ENCODE measurements around the gene SMIM36.
"Not testable (repeated sequence)": the region's sequence is repeated elsewhere in the genome, so short reads cannot be mapped to it uniquely, and the experiment has no call there.

Gene SMIM36

GRCh38 chr17:55510986-55511721, at the start of gene SMIM36:
Gene SMIM36, minus strand, starts transcription at chr17:55511452.
- DNase-seq = no peak

DNA sequence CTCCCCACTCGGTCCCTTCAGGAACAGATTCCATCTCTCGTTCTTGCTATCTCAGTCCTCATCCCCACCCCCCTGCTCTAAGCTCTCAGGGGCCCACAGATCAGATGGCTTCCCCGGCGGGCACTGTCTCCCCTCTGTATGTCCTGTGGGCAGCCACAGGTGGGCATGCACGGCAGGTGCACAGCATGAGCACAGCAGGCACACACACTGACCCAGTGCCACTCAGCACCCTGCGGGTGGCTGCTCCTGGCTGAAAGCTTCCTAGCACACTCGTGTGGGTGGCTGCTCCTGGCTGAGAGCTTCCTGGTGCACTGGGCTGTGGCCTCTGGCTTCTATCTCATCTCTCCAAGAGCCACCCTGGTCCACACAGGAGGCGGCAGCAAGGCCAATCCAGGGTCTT, 44.5 kb upstream of the SMIM36 start:
- DNase-seq = no peak

DNA sequence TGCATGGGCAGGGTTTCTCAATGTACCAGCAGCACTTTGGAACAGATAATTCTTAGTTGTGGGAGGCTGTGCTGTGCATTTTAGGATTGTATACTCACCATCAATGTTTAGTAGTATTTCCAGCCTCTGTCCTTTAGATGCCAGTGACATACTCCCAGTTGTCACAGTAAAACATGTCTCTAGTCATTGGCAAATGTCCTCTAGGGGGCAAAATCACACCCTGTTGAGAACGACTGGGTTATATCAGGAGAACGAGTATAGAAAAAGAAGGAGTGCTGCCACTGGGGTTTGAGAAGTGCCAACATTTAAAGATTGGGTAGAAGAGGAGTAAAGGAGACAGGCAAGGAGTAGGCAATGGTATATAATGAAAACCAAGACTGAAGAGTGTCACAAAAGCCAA, 37.9 kb upstream of the SMIM36 start:
- no peak for DNase-seq

DNA sequence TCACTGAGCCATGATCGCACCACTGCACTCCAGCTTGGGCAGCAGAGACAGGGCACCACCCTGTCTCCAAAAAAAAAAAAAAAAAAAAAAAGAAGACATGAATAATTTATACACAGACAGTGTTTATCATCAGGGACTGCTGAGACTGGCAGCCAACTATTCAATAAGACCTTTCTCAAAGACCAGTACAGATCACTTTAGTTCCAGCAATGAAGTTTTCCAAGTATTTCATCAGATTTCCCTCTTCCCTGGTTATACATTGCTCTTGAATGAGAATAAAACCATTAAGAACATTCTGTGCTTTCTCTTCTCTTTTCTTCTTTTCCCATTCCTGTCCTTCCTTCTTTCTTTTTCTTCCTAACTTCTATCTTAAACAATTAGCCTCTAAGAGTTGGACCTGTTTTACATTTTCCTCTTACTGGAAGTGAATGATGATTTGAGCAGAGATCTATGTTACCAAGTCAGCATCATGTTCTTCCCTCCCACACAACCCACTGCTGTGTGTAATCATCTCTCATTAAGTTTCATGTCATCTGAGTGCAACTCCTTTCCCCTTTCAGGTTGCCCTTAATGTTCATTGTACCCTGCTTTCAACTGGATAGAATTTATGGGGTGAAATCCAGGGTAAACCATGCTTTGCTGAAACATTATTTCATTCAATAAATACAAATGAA, 35.9 kb upstream of the SMIM36 start:
- DNase-seq = no peak

DNA sequence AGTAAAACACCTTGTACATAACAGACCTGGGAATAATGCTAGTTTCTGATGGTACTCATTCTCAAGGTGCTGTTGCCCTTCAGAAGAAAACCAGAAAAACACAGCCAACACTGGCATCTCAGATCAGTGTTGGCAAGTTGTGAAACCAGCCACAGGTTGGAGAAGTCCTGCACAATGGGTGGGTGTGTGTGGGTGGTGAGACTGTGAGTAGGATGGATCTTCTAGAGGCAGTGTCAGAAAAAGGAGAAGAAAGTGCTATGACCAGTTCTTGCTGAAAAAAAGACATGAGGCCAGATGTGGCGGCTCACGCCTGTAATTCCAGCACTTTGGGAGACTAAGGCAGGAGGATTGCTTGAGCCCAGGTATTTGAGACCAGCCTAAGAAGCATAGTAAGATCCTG, 35.2 kb upstream of the SMIM36 start:
- no peak for DNase-seq

DNA sequence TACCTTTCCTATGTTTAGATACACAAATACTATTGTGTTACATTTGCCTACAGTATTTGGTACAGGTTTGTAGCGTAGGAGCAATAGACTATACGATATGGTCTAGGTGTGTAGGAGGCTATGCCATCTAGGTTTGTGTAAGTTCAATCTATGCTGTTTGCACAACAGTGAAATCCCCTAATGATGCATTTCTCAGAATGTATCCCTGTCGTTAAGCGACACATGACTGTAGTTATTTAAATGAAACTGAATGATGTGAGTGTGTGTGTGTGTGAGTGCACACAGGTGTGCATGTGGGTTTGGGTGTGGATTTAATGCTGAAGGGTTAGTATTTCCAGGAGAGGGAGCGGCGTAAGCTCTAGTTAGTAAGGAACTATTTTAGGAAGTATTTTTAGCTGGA, 34.6 kb upstream of the SMIM36 start:
- DNase-seq = no peak

DNA sequence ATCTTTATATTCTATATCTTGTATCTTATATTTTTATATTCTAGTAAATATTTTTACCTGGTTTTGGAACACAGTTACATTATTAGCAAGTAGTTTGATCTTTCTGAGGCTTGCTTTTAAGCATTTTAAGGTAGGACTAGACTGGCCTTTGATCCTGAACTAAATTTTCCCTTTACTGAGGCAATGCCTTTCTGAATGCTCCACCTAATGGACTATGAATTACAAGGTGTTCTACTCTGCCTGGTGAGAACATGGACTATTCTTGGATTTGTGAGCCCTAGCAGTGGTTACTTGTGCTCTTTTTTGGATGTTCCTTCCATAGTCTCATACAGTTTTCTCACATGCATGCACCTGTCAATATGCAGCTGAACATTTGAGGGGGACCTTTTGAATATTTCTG, 32.5 kb upstream of the SMIM36 start:
- DNase-seq = no peak

- peak; percentile 4 for DNase-seq
Observed at GRCh38 chr17:55540414-55541091, 29.3 kb upstream of the SMIM36 start.

- no peak for DNase-seq
Observed at GRCh38 chr17:55536205-55536604, 25.0 kb upstream of the SMIM36 start.

GRCh38 chr17:55533608-55534007, 22.4 kb upstream of the SMIM36 start:
- DNase-seq = no peak

GRCh38 chr17:55532670-55533069, 21.4 kb upstream of the SMIM36 start:
- DNase-seq = no peak

DNA sequence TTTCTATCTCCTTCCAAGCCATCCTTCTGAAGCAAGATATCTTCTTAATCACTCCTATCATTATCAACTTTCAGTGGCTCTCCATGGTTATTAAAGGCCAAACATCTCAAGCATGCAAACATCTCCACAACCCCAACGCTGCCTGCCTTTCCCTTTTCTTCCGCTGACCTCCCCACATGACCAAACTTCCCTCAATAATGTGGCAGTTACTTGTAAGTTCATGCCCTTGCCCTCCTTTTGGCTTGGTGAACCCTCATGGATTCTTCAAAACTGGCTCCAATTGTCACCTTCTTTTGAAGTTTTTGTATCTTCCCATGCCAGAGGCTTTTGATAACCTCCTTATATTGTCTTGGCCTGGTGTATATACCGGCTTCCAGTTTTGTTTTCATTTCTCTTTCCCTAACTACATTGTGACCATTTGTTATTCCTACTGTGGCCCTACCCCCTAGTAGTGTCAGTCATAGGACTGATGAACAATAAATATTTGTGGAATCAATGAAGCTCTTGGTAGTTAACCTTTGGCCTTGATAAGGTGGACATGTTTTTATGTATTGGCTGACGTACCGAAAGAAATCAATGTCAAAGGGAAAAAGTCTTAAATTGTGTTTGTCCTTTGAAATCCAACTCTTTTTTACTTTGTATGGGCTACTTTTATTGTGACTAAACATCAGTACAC, 19.9 kb upstream of the SMIM36 start:
- no peak for DNase-seq

GRCh38 chr17:55530064-55530463, 18.8 kb upstream of the SMIM36 start:
- DNase-seq = no peak

- DNase-seq = no peak
Observed at GRCh38 chr17:55527540-55528118, 16.4 kb upstream of the SMIM36 start.

GRCh38 chr17:55524440-55525220, 13.4 kb upstream of the SMIM36 start:
- no peak for DNase-seq

DNA sequence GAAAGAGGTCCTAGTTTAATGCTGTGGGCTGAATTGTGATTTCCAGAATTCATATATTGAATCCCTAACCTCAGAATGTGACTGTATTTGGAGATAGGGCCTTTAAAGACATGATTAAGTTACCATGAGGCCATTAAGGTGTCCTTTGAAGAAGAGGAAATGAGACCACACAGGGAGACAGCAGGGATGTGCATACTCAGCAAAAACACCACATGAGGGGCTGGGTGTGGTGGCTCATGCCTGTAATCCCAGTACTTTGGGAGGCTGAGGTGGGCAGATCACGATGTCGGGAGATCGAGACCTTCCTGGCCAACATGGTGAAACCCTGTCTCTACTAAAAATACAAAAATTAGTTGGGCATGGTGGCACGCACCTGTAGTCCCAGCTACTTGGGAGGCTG, 11.8 kb upstream of the SMIM36 start:
- DNase-seq = not testable (repeated sequence)

GRCh38 chr17:55521186-55521585, 9.9 kb upstream of the SMIM36 start:
- no peak for DNase-seq

DNA sequence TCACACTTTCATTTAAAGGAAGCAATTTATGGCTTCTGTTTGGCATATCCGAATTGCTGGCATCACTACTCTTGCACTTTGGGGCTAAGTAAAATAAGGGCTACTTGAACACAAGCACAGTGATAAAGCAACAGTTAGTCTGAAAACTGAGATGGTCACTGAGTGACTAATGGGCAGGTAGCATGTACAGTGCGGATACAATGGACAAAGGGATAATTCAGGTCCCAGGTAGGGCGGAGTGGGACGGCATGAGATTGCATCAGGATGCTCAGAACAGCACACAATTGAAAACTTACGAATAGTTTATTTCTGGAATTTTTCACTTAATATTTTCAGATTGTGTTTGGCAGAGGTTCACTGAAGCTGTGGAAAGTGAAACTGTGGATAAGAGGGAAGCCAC, 9.2 kb upstream of the SMIM36 start:
- no peak for DNase-seq

- no peak for DNase-seq
Observed at GRCh38 chr17:55518510-55518909, 7.3 kb upstream of the SMIM36 start.

- DNase-seq = peak; percentile 18
Observed at GRCh38 chr17:55513885-55514590, 2.8 kb upstream of the SMIM36 start.

- not testable (repeated sequence) for DNase-seq
Observed at GRCh38 chr17:55507669-55508068, 3.6 kb downstream of the SMIM36 start.

DNA sequence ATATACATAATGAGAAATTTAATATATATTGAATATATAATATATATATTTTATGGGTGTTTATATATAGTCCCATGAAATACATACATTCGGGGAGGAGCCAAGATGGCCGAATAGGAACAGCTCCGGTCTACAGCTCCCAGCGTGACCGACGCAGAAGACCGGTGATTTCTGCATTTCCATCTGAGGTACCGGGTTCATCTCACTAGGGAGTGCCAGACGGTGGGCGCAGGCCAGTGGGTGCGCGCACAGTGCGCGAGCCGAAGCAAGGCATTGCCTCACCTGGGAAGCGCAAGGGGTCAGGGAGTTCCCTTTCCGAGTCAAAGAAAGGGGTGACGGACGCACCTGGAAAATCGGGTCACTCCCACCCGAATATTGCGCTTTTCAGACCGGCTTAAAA, 9.6 kb downstream of the SMIM36 start:
- not testable (repeated sequence) for DNase-seq
